HEK293T (cell line): Measurements from ENCODE around the gene CDH2.

Source experiments
- ARNT ChIP-seq: fragments of 450-650 bp; IDR thresholded peaks from 2 replicates; pipeline ENCODE4 v1.6.1; 2017; ENCODE audit warnings: mild to moderate bottlenecking
- CTBP1 ChIP-seq: fragments of 450-650 bp; IDR thresholded peaks from 2 replicates; pipeline ENCODE4 v1.6.1; 2016; ENCODE audit warnings: borderline replicate concordance
- ELF4 ChIP-seq: fragments of 450-650 bp; IDR thresholded peaks from 2 replicates; pipeline ENCODE4 v1.6.1; 2017; ENCODE audit warnings: antibody characterized with exemption
- FOXM1 ChIP-seq: fragments of 450-650 bp; IDR thresholded peaks from 2 replicates; pipeline ENCODE4 v1.6.1; 2017; ENCODE audit warnings: mild to moderate bottlenecking, borderline replicate concordance
- HDGF ChIP-seq: fragments of 450-650 bp; IDR thresholded peaks from 2 replicates; pipeline ENCODE4 v1.6.1; 2017; ENCODE audit warnings: antibody characterized with exemption, borderline replicate concordance
- L3MBTL2 ChIP-seq: fragments of 450-650 bp; conservative IDR thresholded peaks from 2 replicates; pipeline ENCODE4 v1.6.1; 2016; ENCODE audit warnings: mild to moderate bottlenecking
- SUZ12 ChIP-seq: fragments of 450-650 bp; IDR thresholded peaks from 2 replicates; pipeline ENCODE4 v1.6.1; 2016; ENCODE audit warnings: mild to moderate bottlenecking

GRCh38 chr18:28185121-28185520 is 8.2 kb upstream of the CDH2 start:
- TF ChIP-seq HDGF (no peak), FOXM1 (no peak), SUZ12 (no peak), ARNT (no peak), L3MBTL2 (no peak), ELF4 (no peak), CTBP1 (no peak)
